NB4 (cell line): ENCODE measurements around the gene ASXL3.

Experiments
- CTCF ChIP-seq: IDR thresholded peaks from one replicate; pipeline ENCODE4 v1.5.1; 2012; ENCODE audit warnings: low read depth, low read length
- MAX ChIP-seq: IDR thresholded peaks from 2 replicates; pipeline ENCODE4 v1.6.1; 2011; ENCODE audit warnings: low read depth, low read length
- MYC ChIP-seq: IDR thresholded peaks from 2 replicates; pipeline ENCODE4 v1.6.1; 2011; ENCODE audit warnings: low read depth, low read length
- POLR2A ChIP-seq: IDR thresholded peaks from 2 replicates; pipeline ENCODE4 v1.6.1; 2011; ENCODE audit warnings: mild to moderate bottlenecking; ENCODE audit not compliant: insufficient read length; ENCODE audit errors: extremely low read depth

- TF ChIP-seq CTCF (no peak), POLR2A (no peak), MAX (no peak), MYC (no peak)
These were observed 151.5 kb downstream of the ASXL3 start for GRCh38 chr18:33729556-33729955.
